Effector memory CD4-positive, alpha-beta T cell (primary cell): ENCODE data around the gene PRDM11.

Source experiments
- DNase-seq, 3 donors: peaks; one replicate each; pipeline ENCODE4 v3.0.0-alpha.2; 2020
- H3K27ac ChIP-seq: 2 replicates; pipeline ENCODE4 v1.7.0; 2013; ENCODE audit warnings: mild to moderate bottlenecking, low read length, moderate library complexity; ENCODE audit not compliant: insufficient read depth, poor library complexity, severe bottlenecking
- H3K27me3 ChIP-seq: replicated peaks from 2 replicates; pipeline ENCODE4 v1.7.0; 2013; ENCODE audit warnings: mild to moderate bottlenecking, low read length; ENCODE audit not compliant: insufficient read depth, control insufficient read depth, poor library complexity, severe bottlenecking
- H3K36me3 ChIP-seq: 2 replicates; pipeline ENCODE4 v1.7.0; 2013; ENCODE audit warnings: mild to moderate bottlenecking, low read length, moderate library complexity; ENCODE audit not compliant: control insufficient read depth, insufficient read depth
- H3K4me1 ChIP-seq: 2 replicates; pipeline ENCODE4 v1.7.0; 2013; ENCODE audit warnings: low read length, mild to moderate bottlenecking; ENCODE audit not compliant: control insufficient read depth, insufficient read depth, poor library complexity, severe bottlenecking
- H3K4me3 ChIP-seq: 2 replicates; pipeline ENCODE4 v1.7.0; 2013; ENCODE audit warnings: low read length, low read depth, mild to moderate bottlenecking; ENCODE audit not compliant: insufficient read depth, poor library complexity, severe bottlenecking
- H3K9me3 ChIP-seq: 2 replicates; pipeline ENCODE4 v1.7.0; 2013; ENCODE audit warnings: mild to moderate bottlenecking, low read length, moderate library complexity; ENCODE audit not compliant: control insufficient read depth

Gene PRDM11

GRCh38 chr11:45215098-45215865 is 68.8 kb downstream of the PRDM11 start:
- no peak for DNase-seq
- Histone ChIP-seq H3K4me1 (no peaks in the 10 kb centered on the region), H3K4me3 (no peak overlapping the region)

GRCh38 chr11:45216031-45216430 is 69.6 kb downstream of the PRDM11 start:
- no peak overlapping the region for H3K4me3 ChIP-seq
- H3K4me1 ChIP-seq, result no peaks in the 10 kb centered on the region

More at GRCh38 chr11:45215098-45215865, 68.8 kb downstream of the PRDM11 start:
- peaks cover 11% of the 10 kb centered on the region for H3K36me3 ChIP-seq
- H3K27me3 ChIP-seq, result no peaks in the 10 kb centered on the region
- H3K27ac ChIP-seq, result no peak overlapping the region
- H3K9me3 ChIP-seq, result no peaks in the 10 kb centered on the region

GRCh38 chr11:45216901-45217300 is 70.5 kb downstream of the PRDM11 start:
- Histone ChIP-seq H3K4me1 (no peaks in the 10 kb centered on the region), H3K27ac (no peak overlapping the region), H3K36me3 (peaks cover 11% of the 10 kb centered on the region), H3K4me3 (no peak overlapping the region), H3K27me3 (no peaks in the 10 kb centered on the region), H3K9me3 (no peaks in the 10 kb centered on the region)
- DNase-seq, result no peak

More at GRCh38 chr11:45216031-45216430, 69.6 kb downstream of the PRDM11 start:
- Histone ChIP-seq H3K27ac (no peak overlapping the region), H3K36me3 (peaks cover 11% of the 10 kb centered on the region), H3K27me3 (no peaks in the 10 kb centered on the region), H3K9me3 (no peaks in the 10 kb centered on the region)
- DNase-seq, result no peak

GRCh38 chr11:45217991-45218390 is 71.6 kb downstream of the PRDM11 start:
- Histone ChIP-seq H3K27ac (no peak overlapping the region), H3K27me3 (no peaks in the 10 kb centered on the region), H3K9me3 (no peaks in the 10 kb centered on the region), H3K4me3 (no peak overlapping the region), H3K4me1 (no peaks in the 10 kb centered on the region), H3K36me3 (peaks cover 1% of the 10 kb centered on the region)
- no peak for DNase-seq

GRCh38 chr11:45218705-45219104 is 72.3 kb downstream of the PRDM11 start:
- Histone ChIP-seq H3K4me3 (no peak overlapping the region), H3K27ac (no peak overlapping the region), H3K27me3 (no peaks in the 10 kb centered on the region), H3K9me3 (no peaks in the 10 kb centered on the region), H3K4me1 (no peaks in the 10 kb centered on the region), H3K36me3 (no peaks in the 10 kb centered on the region)
- DNase-seq, result no peak

- H3K27me3 ChIP-seq, result no peaks in the 10 kb centered on the region
- no peak for DNase-seq
- H3K4me1 ChIP-seq, result no peaks in the 10 kb centered on the region
- peaks cover 2% of the 10 kb centered on the region for H3K36me3 ChIP-seq
- H3K9me3 ChIP-seq, result no peaks in the 10 kb centered on the region
- H3K27ac ChIP-seq, result no peak overlapping the region
- H3K4me3 ChIP-seq, result no peak overlapping the region
Observed at GRCh38 chr11:45219411-45219810, 73.0 kb downstream of the PRDM11 start.

GRCh38 chr11:45223496-45223895 is 77.1 kb downstream of the PRDM11 start:
- no peaks in the 10 kb centered on the region for H3K9me3 ChIP-seq
- H3K4me1 ChIP-seq, result no peaks in the 10 kb centered on the region
- no peak for DNase-seq
- no peak overlapping the region for H3K4me3 ChIP-seq
- no peak overlapping the region for H3K27ac ChIP-seq
- H3K27me3 ChIP-seq, result no peaks in the 10 kb centered on the region
- peaks cover 13% of the 10 kb centered on the region for H3K36me3 ChIP-seq

- Histone ChIP-seq H3K4me1 (no peaks in the 10 kb centered on the region), H3K27me3 (no peaks in the 10 kb centered on the region), H3K9me3 (no peaks in the 10 kb centered on the region), H3K4me3 (no peak overlapping the region), H3K27ac (no peak overlapping the region), H3K36me3 (peaks cover 13% of the 10 kb centered on the region)
- DNase-seq, result no peak
Observed at GRCh38 chr11:45224766-45225165, 78.3 kb downstream of the PRDM11 start.

GRCh38 chr11:45225277-45225676 is 78.8 kb downstream of the PRDM11 start:
- H3K9me3 ChIP-seq, result no peaks in the 10 kb centered on the region
- no peaks in the 10 kb centered on the region for H3K4me1 ChIP-seq
- no peak overlapping the region for H3K4me3 ChIP-seq
- H3K36me3 ChIP-seq, result peaks cover 13% of the 10 kb centered on the region
- H3K27me3 ChIP-seq, result no peaks in the 10 kb centered on the region
- no peak overlapping the region for H3K27ac ChIP-seq
- no peak for DNase-seq

- no peak overlapping the region for H3K4me3 ChIP-seq
- H3K27ac ChIP-seq, result no peak overlapping the region
- H3K36me3 ChIP-seq, result peaks cover 13% of the 10 kb centered on the region
- no peaks in the 10 kb centered on the region for H3K27me3 ChIP-seq
- no peak for DNase-seq
- H3K9me3 ChIP-seq, result no peaks in the 10 kb centered on the region
- H3K4me1 ChIP-seq, result no peaks in the 10 kb centered on the region
Observed at GRCh38 chr11:45225961-45226871, 79.8 kb downstream of the PRDM11 start.
